ENCODE data around the gene SLC25A47. TPM values are rescaled to one million over a fixed set of nuclear protein-coding genes. Genes with fewer than 3 reads are reported as not detected.
"Not testable (repeated sequence)": the region's sequence is repeated elsewhere in the genome, so short reads cannot be mapped to it uniquely, and the experiment has no call there.

Gene SLC25A47
- total and polyA plus RNA-seq, 2 donors (not counting 3 experiments of a cell fraction or from before 2014, with no cell fraction given), result not detected

GRCh38 chr14:100282766-100283419 lies 40.2 kb upstream of the SLC25A47 start:
- intact Hi-C loops (cut with micrococcal nuclease) (no loop called here), dilution Hi-C loops (cut with MboI; ENCODE audit: extremely low pct_ligation_motif_present, low sequenced_read_pairs) (no loop called here)
- Histone ChIP-seq H3K36me3 (ENCODE audit: control insufficient read depth in 2 of 2, extremely low read depth in 1 of 2, insufficient read depth in 2 of 2, low read length in 2 of 2) (peaks cover 0 to 3% of the 10 kb centered on the region in 2 experiments), H2AFZ (ENCODE audit: low read depth, low read length) (no peak overlapping the region), H3K27me3 (ENCODE audit: control insufficient read depth in 2 of 2, insufficient read depth in 2 of 2, low read length in 2 of 2) (no peaks in the 10 kb centered on the region), H3K9ac (replicated peaks; ENCODE audit: extremely low read depth, insufficient read depth, low read length) (no peak overlapping the region), H3K9me1 (replicated peaks; ENCODE audit: control insufficient read depth, extremely low read depth, insufficient read depth, low read length) (no peaks in the 10 kb centered on the region), H3K4me3 (replicated peaks in 1 of 3; ENCODE audit: insufficient read depth in 1 of 3, low read depth in 1 of 3, low read length in 3 of 3) (no peak overlapping the region), H3K9me3 (replicated peaks; ENCODE audit: control insufficient read depth, insufficient read depth, low read length) (no peaks in the 10 kb centered on the region), H3K27ac (ENCODE audit: insufficient read depth, low read depth, low read length) (no peak overlapping the region), H4K20me1 (replicated peaks; ENCODE audit: control insufficient read depth, extremely low read depth, insufficient read depth, low read length) (no peaks in the 10 kb centered on the region), H3K4me2 (ENCODE audit: insufficient read depth, low read length) (no peak overlapping the region), H3K79me2 (ENCODE audit: control insufficient read depth, insufficient read depth, low read length) (peaks cover 30% of the 10 kb centered on the region), H3K4me1 (ENCODE audit: control insufficient read depth, extremely low read depth, insufficient read depth, low read length) (peaks cover 13% of the 10 kb centered on the region)
- DNase-seq (ENCODE audit: low read depth, low spot score) (no peak), FAIRE-seq (no peak)
- BruUV-seq (replicated peaks), result no TSS peak
- TF ChIP-seq POLR2AphosphoS5 (IDR thresholded peaks at IDR 0.05; ENCODE audit: insufficient read depth, low read depth, low read length) (no peak), GATA2 (IDR thresholded peaks at IDR 0.05; ENCODE audit: insufficient read depth, insufficient read length, low read depth, low read length) (no peak), JUN (IDR thresholded peaks at IDR 0.05; ENCODE audit: borderline replicate concordance, insufficient read depth, insufficient read length, low read depth) (no peak), CTCF (IDR thresholded peaks at IDR 0.05; ENCODE audit: extremely low read depth in 1 of 2, insufficient read depth in 1 of 2, low read depth in 1 of 2, low read length in 2 of 2) (no peak), MYC (IDR thresholded peaks at IDR 0.05; ENCODE audit: low read depth, low read length) (no peak), POLR2A (IDR thresholded peaks at IDR 0.05; ENCODE audit: low read depth, low read length) (no peak), FOS (IDR thresholded peaks at IDR 0.05; ENCODE audit: borderline replicate concordance, insufficient read depth, low read length) (no peak), EZH2 (IDR thresholded peaks at IDR 0.05; ENCODE audit: borderline replicate concordance, low read depth, low read length, severe bottlenecking) (no peak)
- TF ChIP-seq, protein P1, sequence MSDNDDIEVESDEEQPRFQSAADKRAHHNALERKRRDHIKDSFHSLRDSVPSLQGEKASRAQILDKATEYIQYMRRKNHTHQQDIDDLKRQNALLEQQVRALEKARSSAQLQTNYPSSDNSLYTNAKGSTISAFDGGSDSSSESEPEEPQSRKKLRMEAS (IDR thresholded peaks at IDR 0.05; ENCODE audit: insufficient read depth, insufficient read length), result no peak
- CTCF ChIA-PET, result interaction anchor here (0.6 to 3.8 kb wide), 7 partner anchors 13 to 102 kb away, joined by 3 to 28 read pairs (median 3); no protein-coding TSS in a partner anchor
- POLR2A ChIA-PET, result no interaction called here

GRCh38 chr14:100283436-100283835 lies 39.7 kb upstream of the SLC25A47 start:
- POLR2A ChIA-PET; H3K36me3 ChIP-seq (ENCODE audit: control insufficient read depth in 2 of 2, extremely low read depth in 1 of 2, insufficient read depth in 2 of 2, low read length in 2 of 2); BruUV-seq (replicated peaks); H4K20me1 ChIP-seq (replicated peaks; ENCODE audit: control insufficient read depth, extremely low read depth, insufficient read depth, low read length); H2AFZ ChIP-seq (ENCODE audit: low read depth, low read length); H3K27me3 ChIP-seq (ENCODE audit: control insufficient read depth in 2 of 2, insufficient read depth in 2 of 2, low read length in 2 of 2); intact Hi-C loops (cut with micrococcal nuclease); H3K27ac ChIP-seq (ENCODE audit: insufficient read depth, low read depth, low read length); H3K9me3 ChIP-seq (replicated peaks; ENCODE audit: control insufficient read depth, insufficient read depth, low read length); FAIRE-seq; dilution Hi-C loops (cut with MboI; ENCODE audit: extremely low pct_ligation_motif_present, low sequenced_read_pairs); H3K9me1 ChIP-seq (replicated peaks; ENCODE audit: control insufficient read depth, extremely low read depth, insufficient read depth, low read length); H3K4me3 ChIP-seq (replicated peaks in 1 of 3; ENCODE audit: insufficient read depth in 1 of 3, low read depth in 1 of 3, low read length in 3 of 3); DNase-seq (ENCODE audit: low read depth, low spot score); H3K4me2 ChIP-seq (ENCODE audit: insufficient read depth, low read length); H3K9ac ChIP-seq (replicated peaks; ENCODE audit: extremely low read depth, insufficient read depth, low read length): not testable (repeated sequence)
- peaks cover 11% of the 10 kb centered on the region for H3K4me1 ChIP-seq (ENCODE audit: control insufficient read depth, extremely low read depth, insufficient read depth, low read length)
- peaks cover 27% of the 10 kb centered on the region for H3K79me2 ChIP-seq (ENCODE audit: control insufficient read depth, insufficient read depth, low read length)
- CTCF ChIA-PET, result interaction anchor here (0.9 to 3.8 kb wide), 5 partner anchors 13 to 94 kb away, joined by 3 to 28 read pairs (median 3); no protein-coding TSS in a partner anchor
